ENCODE data around the gene PRM1. TPM values are rescaled to one million over a fixed set of nuclear protein-coding genes. Genes with fewer than 3 reads are reported as not detected.
A peak's percentile ranks its signal among the peaks of the same experiment; 100 is the strongest.

The PRM1 gene, protein sequence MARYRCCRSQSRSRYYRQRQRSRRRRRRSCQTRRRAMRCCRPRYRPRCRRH
- total RNA-seq (2014; rRNA removed; shearing (Covaris generic)), result not detected in 2 replicates
- not detected in 2 replicates for polyA plus RNA-seq (2014; cell fraction: nucleus; rRNA removed)

- DNase-seq (ENCODE audit: extremely low read depth, low read depth), result no peak
These were observed at the start of gene PRM1 for GRCh38 chr16:11280616-11281522. Gene PRM1, minus strand, starts transcription at chr16:11281330. Its CDS starts 92 bp downstream, at chr16:11281238.

DNA sequence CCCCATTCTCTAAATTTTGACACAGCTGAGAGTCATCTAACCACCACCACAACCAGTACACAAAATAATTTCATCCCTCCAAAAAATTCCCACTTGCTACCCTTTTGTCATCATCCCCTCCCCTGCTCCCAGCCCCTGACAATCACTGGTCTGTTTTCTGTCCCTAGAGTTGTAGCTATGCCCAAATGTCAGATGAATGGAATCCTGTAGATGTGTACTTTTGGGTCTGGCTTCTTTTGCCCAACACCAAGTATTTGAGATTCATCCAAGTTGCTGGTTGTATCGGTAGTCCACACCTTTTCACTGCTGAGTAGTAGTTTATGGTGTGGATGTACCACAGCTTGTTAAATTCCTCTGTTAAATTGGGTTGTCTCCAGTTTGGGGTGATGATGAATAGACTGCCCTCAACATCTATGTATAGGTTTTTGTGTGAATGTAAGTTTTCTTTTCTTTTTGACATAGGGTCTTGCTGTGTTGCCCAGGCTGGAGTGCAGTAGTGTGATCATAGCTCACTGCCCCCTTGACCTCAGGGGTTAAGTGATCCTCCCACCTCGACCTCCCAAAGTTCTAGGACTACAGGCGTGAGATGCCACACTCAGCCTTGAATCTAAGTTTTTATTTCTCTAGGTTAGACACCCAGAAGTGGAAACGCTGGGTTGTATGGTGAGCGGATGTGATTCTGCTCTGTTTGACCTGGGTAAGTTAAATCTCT lies 49.6 kb upstream of the PRM1 start:
- DNase-seq (ENCODE audit: extremely low read depth, low read depth), result no peak

DNA sequence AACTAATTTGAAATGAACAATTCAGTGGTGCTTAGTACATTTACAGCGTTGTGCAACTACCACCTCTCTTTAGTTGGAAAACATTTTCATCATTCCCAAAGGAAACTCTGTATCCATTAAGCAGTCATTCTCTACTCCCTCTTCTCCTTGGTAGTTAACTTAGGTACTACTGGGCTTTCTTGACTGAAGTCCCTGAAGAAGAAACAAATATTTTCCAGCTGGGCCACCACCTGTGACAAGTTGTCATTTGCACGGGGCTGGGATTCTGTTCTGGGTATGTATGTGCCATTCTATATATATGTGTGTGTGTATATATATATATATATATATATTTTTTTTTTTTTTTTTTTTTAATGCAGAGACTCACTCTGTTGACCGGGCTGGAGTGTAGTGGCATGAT lies 48.8 kb upstream of the PRM1 start:
- DNase-seq (ENCODE audit: extremely low read depth, low read depth), result no peak

- no peak for DNase-seq (ENCODE audit: extremely low read depth, low read depth)
These were observed 48.0 kb upstream of the PRM1 start for GRCh38 chr16:11329071-11329491.

GRCh38 chr16:11328172-11329070 lies 47.3 kb upstream of the PRM1 start:
- DNase-seq (ENCODE audit: extremely low read depth, low read depth), result peak; percentile 64

DNA sequence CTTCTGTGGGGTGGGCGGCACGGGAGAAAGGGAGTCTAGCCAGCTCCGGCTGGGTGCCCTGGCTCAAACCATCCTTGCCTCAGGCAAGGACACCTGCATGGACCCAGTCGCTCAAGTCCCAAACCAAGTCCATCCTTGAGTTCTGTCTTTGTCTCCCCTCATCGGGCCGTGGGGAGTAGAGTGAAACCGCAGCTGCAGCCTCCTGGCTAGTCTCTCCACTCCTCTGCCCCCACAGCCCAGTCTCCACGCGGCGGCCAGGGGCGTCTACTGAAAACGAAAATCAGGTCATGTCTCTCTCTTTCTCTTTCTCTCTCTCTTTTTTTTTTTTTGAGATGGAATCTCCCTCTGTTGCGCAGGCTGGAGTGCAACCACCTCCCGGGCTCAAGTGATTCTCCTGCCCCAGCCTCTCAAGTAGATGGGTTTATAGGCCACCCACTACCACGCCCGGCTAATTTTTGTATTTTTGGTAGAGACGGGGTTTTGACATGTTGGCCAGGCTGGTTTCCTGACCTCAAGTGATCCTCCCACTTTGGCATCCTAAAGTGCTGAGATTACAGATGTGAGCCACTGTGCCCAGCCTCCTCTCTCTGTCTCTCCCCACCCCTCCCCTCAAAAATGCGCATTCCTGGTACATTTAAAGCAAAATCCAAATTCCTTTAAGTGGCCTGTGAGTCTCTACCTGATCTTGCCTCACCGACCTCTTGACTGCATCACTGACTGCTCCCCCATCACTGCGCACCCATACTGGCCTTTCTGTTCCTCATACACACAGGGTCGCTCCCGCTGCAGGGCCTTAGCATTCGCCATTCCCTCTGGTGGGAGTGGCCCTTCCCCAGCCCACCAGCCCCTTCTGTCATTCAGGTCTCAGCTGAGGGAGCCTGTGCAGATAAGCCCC lies 46.4 kb upstream of the PRM1 start:
- no peak for DNase-seq (ENCODE audit: extremely low read depth, low read depth)

DNA sequence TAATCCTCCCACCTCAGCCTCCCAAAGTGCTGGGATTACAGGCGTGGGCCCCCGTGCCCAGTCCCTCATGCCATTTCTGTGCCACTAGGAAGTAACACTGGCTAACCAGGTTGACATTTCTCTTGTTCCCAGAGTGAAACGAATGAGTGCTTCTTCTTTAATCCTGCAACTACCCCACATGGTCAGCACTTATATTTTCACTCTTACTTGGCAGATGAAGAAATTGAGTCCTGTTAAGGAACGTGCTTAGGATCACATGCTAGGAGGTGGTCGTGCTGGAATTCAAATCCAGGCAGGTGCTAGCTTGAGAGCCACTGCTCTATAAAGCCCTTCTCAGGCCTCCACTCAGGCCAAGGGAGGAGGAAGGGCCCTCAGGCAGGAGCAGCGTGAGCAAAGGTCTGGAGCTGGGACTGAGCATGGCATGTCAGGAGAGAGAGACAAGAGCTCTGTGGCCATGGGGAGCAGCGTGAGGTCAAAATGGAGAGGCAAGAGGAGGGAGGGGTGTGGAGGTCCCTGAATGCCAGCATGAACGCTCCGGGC lies 45.7 kb upstream of the PRM1 start:
- DNase-seq (ENCODE audit: extremely low read depth, low read depth), result no peak

- DNase-seq (ENCODE audit: extremely low read depth, low read depth), result no peak
These were observed 45.1 kb upstream of the PRM1 start for GRCh38 chr16:11326084-11326736.

GRCh38 chr16:11325404-11326083 lies 44.4 kb upstream of the PRM1 start:
- DNase-seq (ENCODE audit: extremely low read depth, low read depth), result no peak

- DNase-seq (ENCODE audit: extremely low read depth, low read depth), result no peak
These were observed 42.6 kb upstream of the PRM1 start for GRCh38 chr16:11323551-11324336.

GRCh38 chr16:11322823-11323222 lies 41.7 kb upstream of the PRM1 start:
- no peak for DNase-seq (ENCODE audit: extremely low read depth, low read depth)

GRCh38 chr16:11321662-11322061 lies 40.5 kb upstream of the PRM1 start:
- DNase-seq (ENCODE audit: extremely low read depth, low read depth), result no peak

DNA sequence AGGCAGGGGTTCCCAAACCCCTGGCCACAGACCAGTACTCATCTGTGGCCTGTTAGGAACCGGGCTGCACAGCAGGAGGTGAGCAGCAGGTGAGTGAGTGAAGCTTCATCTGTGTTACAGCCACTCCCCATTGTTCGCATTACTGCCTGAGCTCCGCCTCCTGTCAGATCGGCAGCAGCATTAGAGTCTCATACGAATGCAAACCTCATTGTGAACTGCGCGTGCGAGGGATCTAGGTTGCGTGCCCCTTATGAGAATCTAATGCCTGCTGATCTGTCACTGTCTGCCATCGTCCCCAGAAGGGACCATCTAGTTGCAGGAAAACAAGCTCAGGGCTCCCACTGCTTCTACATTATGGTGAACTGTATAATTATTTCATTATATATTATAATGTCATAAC lies 39.0 kb upstream of the PRM1 start:
- no peak for DNase-seq (ENCODE audit: extremely low read depth, low read depth)

- DNase-seq (ENCODE audit: extremely low read depth, low read depth), result no peak
These were observed 38.5 kb upstream of the PRM1 start for GRCh38 chr16:11319529-11320146.

- DNase-seq (ENCODE audit: extremely low read depth, low read depth), result no peak
These were observed 37.7 kb upstream of the PRM1 start for GRCh38 chr16:11318817-11319216.

GRCh38 chr16:11316331-11317015 lies 35.3 kb upstream of the PRM1 start:
- no peak for DNase-seq (ENCODE audit: extremely low read depth, low read depth)
